ENCODE measurements around the gene NCKAP1. TPM values are rescaled to one million over a fixed set of nuclear protein-coding genes. Genes with fewer than 3 reads are reported as not detected.
A peak's percentile ranks its signal among the peaks of the same experiment; 100 is the strongest.

NCKAP1 gene
- total and polyA plus RNA-seq, 2 of the 4 experiments (the other 2 are of a cell fraction) = 91.1 to 160 TPM

GRCh38 chr2:183078163-183078463 is 39.9 kb upstream of the NCKAP1 start:
- no peaks in the 10 kb centered on the region for H3K79me1 ChIP-seq (ENCODE audit: low read depth in 1 of 2, low read length in 2 of 2)
- intact Hi-C loops (cut with micrococcal nuclease) = loop anchor here (2.0 kb wide), 1 partner anchor 39 kb away; the partner anchor contains the start of gene NCKAP1
- peak overlapping the region; percentile 74 for H3K4me3 ChIP-seq (ENCODE audit: insufficient read depth, low read depth, low read length)
- no peak for ATAC-seq (ENCODE audit: low read depth)
- CTCF ChIA-PET = interaction anchor here (0.8 to 1.8 kb wide), 2 partner anchors 9 to 11 kb away, joined by 3 to 8 read pairs; no protein-coding TSS in a partner anchor
- H3K14ac ChIP-seq (replicated peaks; ENCODE audit: low read depth, low read length) = peak overlapping the region; percentile 93
- no peaks in the 10 kb centered on the region for H3K4me1 ChIP-seq (ENCODE audit: control insufficient read depth, insufficient read depth, low read length)
- H3K56ac ChIP-seq (ENCODE audit: extremely low read depth, insufficient read depth, low read length) = peak overlapping the region; percentile 21; the same call in 1 of the 2 replicates
- H3K27ac ChIP-seq (ENCODE audit: insufficient read depth, low read length) = peak overlapping the region; percentile 2; the same call in 1 of the 2 replicates
- H3K23ac ChIP-seq (ENCODE audit: low read depth, low read length) = peak overlapping the region; percentile 66
- H3K9me3 ChIP-seq (ENCODE audit: control insufficient read depth, insufficient read depth, low read length) = no peaks in the 10 kb centered on the region
- no peak overlapping the region for H2AK5ac ChIP-seq (ENCODE audit: low read depth, low read length)
- no peaks in the 10 kb centered on the region for H4K20me1 ChIP-seq (ENCODE audit: insufficient read depth, low read length)
- H4K5ac ChIP-seq (ENCODE audit: low read depth, low read length) = peak overlapping the region; percentile 66
- peak overlapping the region; percentile 94 for H3K4me2 ChIP-seq (ENCODE audit: low read depth, low read length)
- H2BK15ac ChIP-seq (ENCODE audit: low read depth, low read length) = no peak overlapping the region; the same call in 1 of the 3 replicates
- BruUV-seq (replicated peaks) = no TSS peak
- POLR2A ChIA-PET (ENCODE audit: unreplicated experiment) = interaction anchor here (1.0 kb wide), 1 partner anchor 128 kb away, joined by 3 read pairs; no protein-coding TSS in a partner anchor
- dilution Hi-C loops (cut with HindIII; ENCODE audit: low sequenced_read_pairs, unreplicated experiment) = no loop called here
- no peak for DNase-seq
- no peak overlapping the region for H2BK20ac ChIP-seq (ENCODE audit: low read depth, low read length)
- H2BK120ac ChIP-seq (ENCODE audit: low read depth, low read length) = peak overlapping the region; percentile 47; the same call in 1 of the 2 replicates
- H3K18ac ChIP-seq (ENCODE audit: low read depth, low read length) = no peak overlapping the region
- H3K27me3 ChIP-seq (ENCODE audit: control insufficient read depth, insufficient read depth, low read length) = peaks cover 11% of the 10 kb centered on the region
- no peak overlapping the region for H2AK9ac ChIP-seq (replicated peaks; ENCODE audit: low read depth, low read length, poor library complexity)
- peak overlapping the region; percentile 85 for H3K4ac ChIP-seq (ENCODE audit: low read depth, low read length)
- peak overlapping the region; percentile 95 for H2AFZ ChIP-seq (replicated peaks; ENCODE audit: low read length, poor library complexity)
- no peak overlapping the region for H2BK5ac ChIP-seq (ENCODE audit: low read depth, low read length, poor library complexity, severe bottlenecking)
- no peaks in the 10 kb centered on the region for H3K9me1 ChIP-seq (ENCODE audit: insufficient read depth, low read length)
- TF ChIP-seq MAZ (IDR thresholded peaks at IDR 0.05; ENCODE audit: borderline replicate concordance, low read depth, low read length) (no peak), MXI1 (IDR thresholded peaks at IDR 0.05; ENCODE audit: borderline replicate concordance, low read depth, low read length) (no peak), BHLHE40 (IDR thresholded peaks at IDR 0.05; ENCODE audit: low read depth, low read length) (no peak), POLR2A (IDR thresholded peaks at IDR 0.05; ENCODE audit: low read depth, low read length) (no peak), SMC3 (IDR thresholded peaks at IDR 0.05; ENCODE audit: low read depth, low read length) (no peak), RCOR1 (IDR thresholded peaks at IDR 0.05; ENCODE audit: insufficient replicate concordance, low read length) (no peak), USF2 (IDR thresholded peaks at IDR 0.05; ENCODE audit: low read depth, low read length) (no peak), CTCF (conservative IDR thresholded peaks at IDR 0.05; ENCODE audit: low read depth, low read length) (no peak), CHD1 (IDR thresholded peaks at IDR 0.05; ENCODE audit: low read depth, low read length) (no peak), NFE2L2 (IDR thresholded peaks at IDR 0.05; ENCODE audit: low read depth, low read length) (no peak), CEBPB (IDR thresholded peaks at IDR 0.05; ENCODE audit: low read depth, low read length) (no peak), MAFK (IDR thresholded peaks at IDR 0.05; ENCODE audit: low read depth, low read length) (no peak), ELK1 (IDR thresholded peaks at IDR 0.05; ENCODE audit: borderline replicate concordance, low read depth, low read length) (no peak), RAD21 (IDR thresholded peaks at IDR 0.05; ENCODE audit: low read length) (no peak), RFX5 (IDR thresholded peaks at IDR 0.05; ENCODE audit: low read depth, low read length) (no peak), FOS (IDR thresholded peaks at IDR 0.05; ENCODE audit: low read depth, low read length) (no peak)
- H3K9ac ChIP-seq (ENCODE audit: low read depth, low read length) = peak overlapping the region; percentile 69
- no CpG with 5 or more reads among the region's 8 CpGs for WGBS, 2 experiments (ENCODE audit: extremely low coverage in 2 of 2, insufficient read length in 1 of 2)
- in situ Hi-C loops (cut with MboI; ENCODE audit: low sequenced_read_pairs) = no loop called here
- H4K8ac ChIP-seq (ENCODE audit: low read depth in 2 of 2, low read length in 2 of 2) = peak overlapping the region; percentile 86 to 96
- H4K91ac ChIP-seq (ENCODE audit: insufficient read depth, low read depth, low read length) = 0 out of 2 replicates have a peak overlapping the region, but pooled peaks have one; percentile 54
- H3K36me3 ChIP-seq (ENCODE audit: control insufficient read depth, insufficient read depth, low read length) = no peaks in the 10 kb centered on the region
